Liver (tissue), 9 donors: ENCODE measurements around the gene CNP. TPM values are rescaled to one million over a fixed set of nuclear protein-coding genes. Genes with fewer than 3 reads are reported as not detected.

Source experiments
- DNase-seq: peaks from one replicate; pipeline ENCODE4 v3.0.0-alpha.2; 2017; ENCODE audit warnings: low spot score
- H3K27ac ChIP-seq, 2 donors: one replicate each; pipeline ENCODE4 v1.7.0; 2013; ENCODE audit warnings: inconsistent platforms in 2 of 2, low read length in 2 of 2, control low read depth in 1 of 2, low read depth in 1 of 2, mild to moderate bottlenecking in 1 of 2
- H3K27me3 ChIP-seq, 4 donors: one replicate each; pipeline versions ENCODE4 v1.6.1 to v1.7.0; 2013; ENCODE audit warnings: low read length in 3 of 4, inconsistent platforms in 1 of 4, mild to moderate bottlenecking in 1 of 4, moderate library complexity in 1 of 4; ENCODE audit not compliant: control insufficient read depth in 4 of 4, insufficient read depth in 4 of 4
- H3K36me3 ChIP-seq, 4 donors: one replicate each; pipeline versions ENCODE4 v1.6.1 to v1.7.0; 2013; ENCODE audit warnings: low read length in 3 of 4, mild to moderate bottlenecking in 3 of 4, low read depth in 1 of 4, moderate library complexity in 1 of 4; ENCODE audit not compliant: control insufficient read depth in 4 of 4, insufficient read depth in 3 of 4
- H3K4me1 ChIP-seq, 4 donors: one replicate each; pipeline versions ENCODE4 v1.6.1 to v1.7.0; 2013; ENCODE audit warnings: low read length in 3 of 4, mild to moderate bottlenecking in 3 of 4, moderate library complexity in 1 of 4; ENCODE audit not compliant: control insufficient read depth in 4 of 4, insufficient read depth in 4 of 4
- H3K4me3 ChIP-seq, 3 donors: one replicate each; pipeline versions ENCODE4 v1.6.1 to v1.7.0; 2013; ENCODE audit warnings: low read length in 3 of 3, control low read depth in 1 of 3, low read depth in 1 of 3, mild to moderate bottlenecking in 1 of 3
- H3K9ac ChIP-seq, 2 donors: one replicate each; pipeline ENCODE4 v1.7.0; 2013; ENCODE audit warnings: low read length in 2 of 2, mild to moderate bottlenecking in 2 of 2, moderate library complexity in 2 of 2, control low read depth in 1 of 2, low read depth in 1 of 2
- H3K9me3 ChIP-seq, 4 donors: one replicate each; pipeline versions ENCODE4 v1.6.1 to v1.7.0; 2013; ENCODE audit warnings: low read length in 3 of 4; ENCODE audit not compliant: control insufficient read depth in 4 of 4
- EGR1 ChIP-seq, 2 donors: IDR thresholded peaks; 2 replicates each; pipeline ENCODE4 v1.6.1; 2016 to 2018; ENCODE audit warnings: antibody characterized with exemption in 2 of 2, low read depth in 2 of 2
- FOXA1 ChIP-seq: IDR thresholded peaks from 2 replicates; pipeline ENCODE4 v1.6.1; 2016; ENCODE audit warnings: antibody characterized with exemption
- FOXA2 ChIP-seq: IDR thresholded peaks from 2 replicates; pipeline ENCODE4 v1.6.1; 2016; ENCODE audit warnings: antibody characterized with exemption
- HNF4A ChIP-seq, 2 donors: conservative IDR thresholded peaks; 2 replicates each; pipeline ENCODE4 v1.6.1; 2016; ENCODE audit warnings: antibody characterized with exemption in 2 of 2, mild to moderate bottlenecking in 2 of 2
- HNF4G ChIP-seq: IDR thresholded peaks from 2 replicates; pipeline ENCODE4 v1.6.1; 2016; ENCODE audit warnings: antibody characterized with exemption
- JUND ChIP-seq, 2 donors: IDR thresholded peaks; 2 replicates each; pipeline ENCODE4 v1.6.1; 2016; ENCODE audit warnings: antibody characterized with exemption in 2 of 2
- NR2F2 ChIP-seq: IDR thresholded peaks from 2 replicates; pipeline ENCODE4 v1.6.1; 2016; ENCODE audit warnings: antibody characterized with exemption
- RXRA ChIP-seq, 2 donors: IDR thresholded peaks; 2 replicates each; pipeline ENCODE4 v1.6.1; 2017 to 2018; ENCODE audit warnings: antibody characterized with exemption in 2 of 2, mild to moderate bottlenecking in 1 of 2
- SP1 ChIP-seq: IDR thresholded peaks from 2 replicates; pipeline ENCODE4 v1.6.1; 2018; ENCODE audit warnings: antibody characterized with exemption, mild to moderate bottlenecking
- YY1 ChIP-seq: IDR thresholded peaks from 2 replicates; pipeline ENCODE4 v1.6.1; 2016; ENCODE audit warnings: antibody characterized with exemption, mild to moderate bottlenecking
- WGBS: extraction: QIAGEN DNeasy Blood & Tissue Kit; methylation state at CpG from one replicate; pipeline ENCODE4 v1.1.7; 2013; 5-methylcytosine and 5-hydroxymethylcytosine counted together
- polyA plus RNA-seq, 2 donors: library from polyadenylated mRNA; stranded (reverse) in 1 of 2; unstranded in 1 of 2; fragments of 200-250 nt in 1 of 2; fragments of >200 nt in 1 of 2; fragmentation: Nextera tagmentation in 1 of 2; extraction: Ambion mirVana in 1 of 2; gene quantifications; one replicate each; pipeline versions ENCODE4 v1.2.1 to v1.2.3, GENCODE V29; 2013 to 2015
- total RNA-seq, 2 donors: library from RNA; depleted of rRNA; stranded (reverse); fragments of >200 nt; gene quantifications; one replicate each; pipeline ENCODE4 v1.2.3, GENCODE V29; 2014
- TF ChIP-seq, protein P1 (sequence below): IDR thresholded peaks from 2 replicates; pipeline ENCODE4 v1.6.1; 2016; ENCODE audit warnings: antibody characterized with exemption
- TF ChIP-seq, protein P2 (sequence below): IDR thresholded peaks from 2 replicates; pipeline ENCODE4 v1.6.1; 2016; ENCODE audit warnings: antibody characterized with exemption
- TF ChIP-seq, protein P3 (sequence below): fragments of 150-350 bp; IDR thresholded peaks from 2 replicates; pipeline ENCODE4 v1.5.1; 2017; ENCODE audit warnings: improper control_type of control experiment, low read depth, low read length; ENCODE audit not compliant: missing input control
- TF ChIP-seq, protein P4 (sequence below): IDR thresholded peaks from 2 replicates; pipeline ENCODE4 v1.6.1; 2016; ENCODE audit warnings: antibody characterized with exemption
- TF ChIP-seq, protein P5 (sequence below): IDR thresholded peaks from 2 replicates; pipeline ENCODE4 v1.6.1; 2016; ENCODE audit warnings: antibody characterized with exemption, mild to moderate bottlenecking
- donor health status: healthy.
- donor health status: healthy.
- donor health status: healthy.
- donor health status: healthy.
- donor health status: healthy.

CNP gene
- total and polyA plus RNA-seq, 4 donors, result 25.3 to 38.3 (median 30.2) TPM

DNA sequence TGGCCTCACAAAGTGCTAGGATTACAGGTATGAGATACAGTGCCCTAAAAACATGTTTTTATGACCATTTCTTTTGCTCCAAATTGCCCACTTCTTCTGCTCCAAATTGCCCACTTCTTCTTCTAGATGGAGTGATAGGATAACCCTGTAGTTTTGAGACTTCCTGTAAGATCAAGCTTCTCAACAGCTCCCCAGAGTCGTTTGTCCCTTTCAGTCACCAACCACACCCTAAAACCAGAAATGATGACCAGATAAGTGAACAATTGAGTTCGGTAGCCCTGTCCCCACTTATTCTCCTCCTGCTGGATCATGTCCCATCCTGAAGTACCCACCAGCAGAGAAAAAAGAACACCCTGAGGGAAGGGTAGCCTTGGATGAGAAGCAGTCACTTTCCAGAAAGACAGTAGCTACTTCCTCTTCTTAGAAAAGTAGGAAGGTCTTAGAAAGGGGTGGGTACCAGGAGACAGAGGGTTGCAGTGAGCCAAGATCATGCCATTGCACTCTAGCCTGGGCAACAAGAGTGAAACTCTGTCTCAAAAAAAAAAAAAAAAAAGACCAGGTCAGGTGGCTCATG, 33.7 kb upstream of the CNP start:
- 52% methylated on average over 2 of the region's 2 CpGs for WGBS
- Histone ChIP-seq H3K4me3 (no peak overlapping the region), H3K9ac (no peak overlapping the region), H3K36me3 (no peaks in the 10 kb centered on the region), H3K9me3 (no peaks in the 10 kb centered on the region), H3K27ac (no peak overlapping the region), H3K27me3 (no peaks in the 10 kb centered on the region), H3K4me1 (peaks cover 2 to 16% (median 6%) of the 10 kb centered on the region in 4 donors)
- DNase-seq, result no peak
- TF ChIP-seq FOXA1, result no peak
- TF ChIP-seq SP1, result no peak
- TF ChIP-seq, protein P1, sequence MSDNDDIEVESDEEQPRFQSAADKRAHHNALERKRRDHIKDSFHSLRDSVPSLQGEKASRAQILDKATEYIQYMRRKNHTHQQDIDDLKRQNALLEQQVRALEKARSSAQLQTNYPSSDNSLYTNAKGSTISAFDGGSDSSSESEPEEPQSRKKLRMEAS, result no peak
- TF ChIP-seq HNF4A (conservative IDR thresholded peaks at IDR 0.05), result no peak
- TF ChIP-seq, protein P2, sequence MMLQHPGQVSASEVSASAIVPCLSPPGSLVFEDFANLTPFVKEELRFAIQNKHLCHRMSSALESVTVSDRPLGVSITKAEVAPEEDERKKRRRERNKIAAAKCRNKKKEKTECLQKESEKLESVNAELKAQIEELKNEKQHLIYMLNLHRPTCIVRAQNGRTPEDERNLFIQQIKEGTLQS, result no peak
- TF ChIP-seq FOXA2, result no peak
- TF ChIP-seq, protein P3, sequence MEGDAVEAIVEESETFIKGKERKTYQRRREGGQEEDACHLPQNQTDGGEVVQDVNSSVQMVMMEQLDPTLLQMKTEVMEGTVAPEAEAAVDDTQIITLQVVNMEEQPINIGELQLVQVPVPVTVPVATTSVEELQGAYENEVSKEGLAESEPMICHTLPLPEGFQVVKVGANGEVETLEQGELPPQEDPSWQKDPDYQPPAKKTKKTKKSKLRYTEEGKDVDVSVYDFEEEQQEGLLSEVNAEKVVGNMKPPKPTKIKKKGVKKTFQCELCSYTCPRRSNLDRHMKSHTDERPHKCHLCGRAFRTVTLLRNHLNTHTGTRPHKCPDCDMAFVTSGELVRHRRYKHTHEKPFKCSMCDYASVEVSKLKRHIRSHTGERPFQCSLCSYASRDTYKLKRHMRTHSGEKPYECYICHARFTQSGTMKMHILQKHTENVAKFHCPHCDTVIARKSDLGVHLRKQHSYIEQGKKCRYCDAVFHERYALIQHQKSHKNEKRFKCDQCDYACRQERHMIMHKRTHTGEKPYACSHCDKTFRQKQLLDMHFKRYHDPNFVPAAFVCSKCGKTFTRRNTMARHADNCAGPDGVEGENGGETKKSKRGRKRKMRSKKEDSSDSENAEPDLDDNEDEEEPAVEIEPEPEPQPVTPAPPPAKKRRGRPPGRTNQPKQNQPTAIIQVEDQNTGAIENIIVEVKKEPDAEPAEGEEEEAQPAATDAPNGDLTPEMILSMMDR, result no peak
- TF ChIP-seq RXRA (IDR thresholded peaks at IDR 0.05), result no peak
- TF ChIP-seq HNF4G, result no peak
- TF ChIP-seq, protein P4, sequence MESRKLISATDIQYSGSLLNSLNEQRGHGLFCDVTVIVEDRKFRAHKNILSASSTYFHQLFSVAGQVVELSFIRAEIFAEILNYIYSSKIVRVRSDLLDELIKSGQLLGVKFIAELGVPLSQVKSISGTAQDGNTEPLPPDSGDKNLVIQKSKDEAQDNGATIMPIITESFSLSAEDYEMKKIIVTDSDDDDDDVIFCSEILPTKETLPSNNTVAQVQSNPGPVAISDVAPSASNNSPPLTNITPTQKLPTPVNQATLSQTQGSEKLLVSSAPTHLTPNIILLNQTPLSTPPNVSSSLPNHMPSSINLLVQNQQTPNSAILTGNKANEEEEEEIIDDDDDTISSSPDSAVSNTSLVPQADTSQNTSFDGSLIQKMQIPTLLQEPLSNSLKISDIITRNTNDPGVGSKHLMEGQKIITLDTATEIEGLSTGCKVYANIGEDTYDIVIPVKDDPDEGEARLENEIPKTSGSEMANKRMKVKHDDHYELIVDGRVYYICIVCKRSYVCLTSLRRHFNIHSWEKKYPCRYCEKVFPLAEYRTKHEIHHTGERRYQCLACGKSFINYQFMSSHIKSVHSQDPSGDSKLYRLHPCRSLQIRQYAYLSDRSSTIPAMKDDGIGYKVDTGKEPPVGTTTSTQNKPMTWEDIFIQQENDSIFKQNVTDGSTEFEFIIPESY, result no peak
- no peak for TF ChIP-seq EGR1 (IDR thresholded peaks at IDR 0.05; ENCODE audit: low read depth in 2 of 2)

DNA sequence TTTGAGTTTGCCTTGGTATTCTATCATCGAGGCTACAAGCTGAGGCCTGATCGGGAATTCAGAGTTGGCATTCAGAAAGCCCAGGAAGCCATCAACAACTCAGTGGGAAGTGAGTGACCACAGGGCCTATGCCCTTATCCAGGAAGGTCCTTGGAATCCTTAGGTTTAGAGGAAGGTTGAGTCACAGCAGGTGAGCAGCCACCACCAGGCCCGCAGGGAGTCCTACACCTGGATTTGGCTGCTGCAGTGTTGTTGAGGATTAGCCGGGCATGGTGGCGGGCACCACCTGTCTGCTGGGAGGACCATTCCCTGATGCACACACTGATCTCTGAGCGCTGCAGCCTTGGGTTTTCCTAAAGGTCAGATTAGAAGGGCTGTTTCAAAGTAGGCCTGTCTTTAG, 31.0 kb upstream of the CNP start:
- WGBS, result 98% methylated on average over 6 of the region's 6 CpGs
- no peak overlapping the region for H3K9ac ChIP-seq
- no peaks in the 10 kb centered on the region for H3K9me3 ChIP-seq
- no peaks in the 10 kb centered on the region for H3K27me3 ChIP-seq
- H3K4me1 ChIP-seq, result peaks cover 2 to 21% (median 15%) of the 10 kb centered on the region in 4 donors
- no peak for DNase-seq
- no peak overlapping the region for H3K4me3 ChIP-seq
- TF ChIP-seq, protein P3, result no peak
- no peak for TF ChIP-seq JUND (IDR thresholded peaks at IDR 0.05)
- TF ChIP-seq, protein P2, result no peak
- TF ChIP-seq, protein P5, sequence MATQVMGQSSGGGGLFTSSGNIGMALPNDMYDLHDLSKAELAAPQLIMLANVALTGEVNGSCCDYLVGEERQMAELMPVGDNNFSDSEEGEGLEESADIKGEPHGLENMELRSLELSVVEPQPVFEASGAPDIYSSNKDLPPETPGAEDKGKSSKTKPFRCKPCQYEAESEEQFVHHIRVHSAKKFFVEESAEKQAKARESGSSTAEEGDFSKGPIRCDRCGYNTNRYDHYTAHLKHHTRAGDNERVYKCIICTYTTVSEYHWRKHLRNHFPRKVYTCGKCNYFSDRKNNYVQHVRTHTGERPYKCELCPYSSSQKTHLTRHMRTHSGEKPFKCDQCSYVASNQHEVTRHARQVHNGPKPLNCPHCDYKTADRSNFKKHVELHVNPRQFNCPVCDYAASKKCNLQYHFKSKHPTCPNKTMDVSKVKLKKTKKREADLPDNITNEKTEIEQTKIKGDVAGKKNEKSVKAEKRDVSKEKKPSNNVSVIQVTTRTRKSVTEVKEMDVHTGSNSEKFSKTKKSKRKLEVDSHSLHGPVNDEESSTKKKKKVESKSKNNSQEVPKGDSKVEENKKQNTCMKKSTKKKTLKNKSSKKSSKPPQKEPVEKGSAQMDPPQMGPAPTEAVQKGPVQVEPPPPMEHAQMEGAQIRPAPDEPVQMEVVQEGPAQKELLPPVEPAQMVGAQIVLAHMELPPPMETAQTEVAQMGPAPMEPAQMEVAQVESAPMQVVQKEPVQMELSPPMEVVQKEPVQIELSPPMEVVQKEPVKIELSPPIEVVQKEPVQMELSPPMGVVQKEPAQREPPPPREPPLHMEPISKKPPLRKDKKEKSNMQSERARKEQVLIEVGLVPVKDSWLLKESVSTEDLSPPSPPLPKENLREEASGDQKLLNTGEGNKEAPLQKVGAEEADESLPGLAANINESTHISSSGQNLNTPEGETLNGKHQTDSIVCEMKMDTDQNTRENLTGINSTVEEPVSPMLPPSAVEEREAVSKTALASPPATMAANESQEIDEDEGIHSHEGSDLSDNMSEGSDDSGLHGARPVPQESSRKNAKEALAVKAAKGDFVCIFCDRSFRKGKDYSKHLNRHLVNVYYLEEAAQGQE, result no peak
- TF ChIP-seq HNF4A (conservative IDR thresholded peaks at IDR 0.05), result no peak
- TF ChIP-seq FOXA2, result no peak
- TF ChIP-seq NR2F2, result no peak
- TF ChIP-seq YY1, result no peak
- H3K27ac ChIP-seq, result no peak overlapping the region
- no peaks in the 10 kb centered on the region for H3K36me3 ChIP-seq
